H1 (cell line): ENCODE data around the gene MRPL1. TPM values are rescaled to one million over a fixed set of nuclear protein-coding genes. Genes with fewer than 3 reads are reported as not detected.

Experiments used
- CTCF ChIA-PET: fragments of 300-600 bp; sonication (Branson Sonifier 250); formaldehyde crosslinking; loops from one replicate; lab custom pipeline; 2021; ENCODE audit not compliant: partially characterized antibody; lab: Charles Lee
- POLR2A ChIA-PET: fragments of 300-600 bp; sonication (Branson Sonifier 250); formaldehyde crosslinking; loops from one replicate; lab custom pipeline; 2021; ENCODE audit warnings: inconsistent platforms; ENCODE audit not compliant: partially characterized antibody; lab: Charles Lee
- DNase-seq, 2 experiments: peaks; one replicate each; pipeline versions ENCODE4 v3.0.0 to v3.0.0-alpha.2; 2010 to 2022; ENCODE audit warnings: low spot score in 2 of 2, low read depth in 1 of 2, mixed read lengths in 1 of 2
- FAIRE-seq: peaks from 2 replicates; lab custom pipeline; 2011; peaks lifted over from hg19 to GRCh38; lab: Jason Lieb, UNC
- H2AFZ ChIP-seq: 2 replicates; pipeline ENCODE4 v1.8.1; 2012; ENCODE audit warnings: low read length, inconsistent platforms
- H2AK5ac ChIP-seq: 2 replicates; pipeline ENCODE4 v1.6.1; 2013; ENCODE audit warnings: low read depth, low read length
- H2BK120ac ChIP-seq: replicated peaks from 2 replicates; pipeline ENCODE3; 2013; ENCODE audit warnings: low read depth, low read length, inconsistent platforms
- H2BK12ac ChIP-seq: 2 replicates; pipeline ENCODE4 v1.6.1; 2013; ENCODE audit warnings: low read depth, low read length
- H2BK15ac ChIP-seq: 2 replicates; pipeline ENCODE4 v1.6.1; 2013; ENCODE audit warnings: low read length
- H2BK20ac ChIP-seq: 2 replicates; pipeline ENCODE4 v1.6.1; 2013; ENCODE audit warnings: low read length
- H2BK5ac ChIP-seq: 2 replicates; pipeline ENCODE4 v1.6.1; 2013; ENCODE audit warnings: low read depth, low read length
- H3K14ac ChIP-seq: 2 replicates; pipeline ENCODE4 v1.6.1; 2013; ENCODE audit warnings: inconsistent platforms; ENCODE audit not compliant: insufficient read length
- H3K18ac ChIP-seq: 2 replicates; pipeline ENCODE4 v1.6.1; 2013; ENCODE audit warnings: low read length; ENCODE audit errors: extremely low read depth
- H3K23ac ChIP-seq: 2 replicates; pipeline ENCODE4 v1.6.1; 2013; ENCODE audit warnings: inconsistent platforms; ENCODE audit not compliant: insufficient read length
- H3K23me2 ChIP-seq: 2 replicates; pipeline ENCODE4 v1.6.1; 2013; ENCODE audit warnings: low read depth, low read length
- H3K27ac ChIP-seq: 2 replicates; pipeline ENCODE4 v1.6.1; 2011; ENCODE audit warnings: low read depth, low read length, inconsistent platforms
- H3K27me3 ChIP-seq, 4 experiments: replicated peaks in 1 of 4; 1 replicate in 1 of 4; 2 replicates in 3 of 4; pipeline versions ENCODE4 v1.6.1 to v1.8.1; 2011 to 2013; ENCODE audit warnings: low read length in 3 of 4, mild to moderate bottlenecking in 3 of 4, inconsistent platforms in 2 of 4, mixed read lengths in 2 of 4, moderate library complexity in 1 of 4; ENCODE audit not compliant: control insufficient read depth in 3 of 4, insufficient read depth in 3 of 4; ENCODE audit errors: extremely low read depth in 1 of 4
- H3K36me3 ChIP-seq, 4 experiments: 2 replicates each; pipeline versions ENCODE4 v1.6.1 to v1.8.1; 2011 to 2013; ENCODE audit warnings: mild to moderate bottlenecking in 4 of 4, low read length in 3 of 4, moderate library complexity in 2 of 4, control low read depth in 1 of 4, inconsistent platforms in 1 of 4; ENCODE audit not compliant: insufficient read depth in 4 of 4, control insufficient read depth in 2 of 4
- H3K4ac ChIP-seq: replicated peaks from 2 replicates; pipeline ENCODE3; 2013; ENCODE audit warnings: low read length, low read depth, mixed read lengths, inconsistent platforms; ENCODE audit not compliant: insufficient read length
- H3K4me1 ChIP-seq, 4 experiments: replicated peaks in 1 of 4; 1 replicate in 1 of 4; 2 replicates in 3 of 4; pipeline versions ENCODE4 v1.6.1 to v1.8.1; 2011 to 2013; ENCODE audit warnings: low read length in 3 of 4, inconsistent platforms in 2 of 4, mixed read lengths in 1 of 4; ENCODE audit not compliant: insufficient read depth in 4 of 4, control insufficient read depth in 3 of 4
- H3K4me2 ChIP-seq, 2 experiments: 2 replicates each; pipeline versions ENCODE4 v1.6.1 to v1.8.1; 2011 to 2013; ENCODE audit warnings: low read depth in 2 of 2, low read length in 2 of 2, control low read depth in 1 of 2, inconsistent platforms in 1 of 2, mild to moderate bottlenecking in 1 of 2; ENCODE audit not compliant: insufficient read depth in 1 of 2
- H3K4me3 ChIP-seq, 4 experiments: fragments of 200-600, 300-600 bp in 1 of 4; sonication (generic), shearing (Covaris generic), sonication (Bioruptor Twin) in 1 of 4; 2 replicates each; pipeline versions ENCODE4 v1.5.1 to v1.8.1; 2011 to 2016; ENCODE audit warnings: low read length in 4 of 4, low read depth in 3 of 4, control low read depth in 2 of 4, inconsistent platforms in 2 of 4, mild to moderate bottlenecking in 2 of 4, mixed read lengths in 1 of 4, moderate library complexity in 1 of 4; ENCODE audit not compliant: insufficient read depth in 2 of 4; ENCODE audit errors: extremely low read depth in 1 of 4
- H3K56ac ChIP-seq: replicated peaks from 2 replicates; pipeline ENCODE3; 2013; ENCODE audit warnings: low read depth, mild to moderate bottlenecking, mixed read lengths, low read length, inconsistent platforms; ENCODE audit not compliant: insufficient read length
- H3K79me1 ChIP-seq: 2 replicates; pipeline ENCODE4 v1.6.1; 2013; ENCODE audit warnings: low read depth, low read length, control low read depth
- H3K79me2 ChIP-seq, 2 experiments: 2 replicates each; pipeline versions ENCODE4 v1.6.1 to v1.8.1; 2012 to 2013; ENCODE audit warnings: low read length in 2 of 2, mild to moderate bottlenecking in 2 of 2, inconsistent platforms in 1 of 2; ENCODE audit not compliant: insufficient read depth in 2 of 2, control insufficient read depth in 1 of 2
- H3K9ac ChIP-seq, 4 experiments: replicated peaks in 1 of 4; 1 replicate in 1 of 4; 2 replicates in 3 of 4; pipeline versions ENCODE4 v1.6.1 to v1.8.1; 2011 to 2013; ENCODE audit warnings: low read depth in 3 of 4, low read length in 3 of 4, control low read depth in 2 of 4, mild to moderate bottlenecking in 2 of 4, moderate library complexity in 2 of 4, inconsistent platforms in 1 of 4; ENCODE audit errors: extremely low read depth in 1 of 4
- H3K9me3 ChIP-seq, 2 experiments: 2 replicates each; pipeline versions ENCODE4 v1.6.1 to v1.8.1; 2012 to 2013; ENCODE audit warnings: mild to moderate bottlenecking in 2 of 2, moderate library complexity in 2 of 2, control low read depth in 1 of 2, inconsistent platforms in 1 of 2, low read depth in 1 of 2, low read length in 1 of 2, mixed read lengths in 1 of 2; ENCODE audit not compliant: insufficient read depth in 2 of 2
- H4K20me1 ChIP-seq, 2 experiments: replicated peaks in 1 of 2; 2 replicates each; pipeline versions ENCODE3 to v1.8.1; 2011 to 2013; ENCODE audit warnings: inconsistent platforms in 2 of 2, low read length in 2 of 2, mild to moderate bottlenecking in 1 of 2; ENCODE audit not compliant: insufficient read depth in 2 of 2, control insufficient read depth in 1 of 2
- H4K5ac ChIP-seq: 2 replicates; pipeline ENCODE4 v1.6.1; 2013; ENCODE audit warnings: low read length, low read depth, mixed read lengths, inconsistent platforms; ENCODE audit not compliant: insufficient read length
- H4K8ac ChIP-seq: 2 replicates; pipeline ENCODE4 v1.8.0; 2013; ENCODE audit warnings: mild to moderate bottlenecking, moderate library complexity, low read length, inconsistent platforms; ENCODE audit not compliant: insufficient read depth; ENCODE audit errors: extremely low read depth
- H4K91ac ChIP-seq: replicated peaks from 2 replicates; pipeline ENCODE3; 2013; ENCODE audit warnings: low read length, mixed read lengths, inconsistent platforms; ENCODE audit not compliant: insufficient read length
- BACH1 ChIP-seq: IDR thresholded peaks from 2 replicates; pipeline ENCODE4 v1.6.1; 2012; ENCODE audit warnings: low read length, improper control_type of control experiment
- CTBP2 ChIP-seq: IDR thresholded peaks from 2 replicates; pipeline ENCODE4 v1.7.0; 2011; ENCODE audit warnings: borderline replicate concordance, mild to moderate bottlenecking, moderate library complexity, mixed read lengths, low read length; ENCODE audit not compliant: insufficient read depth, insufficient read length
- EGR1 ChIP-seq: IDR thresholded peaks from 2 replicates; pipeline ENCODE4 v1.6.1; 2011; ENCODE audit warnings: low read depth, low read length, borderline replicate concordance
- JUN ChIP-seq: IDR thresholded peaks from 2 replicates; pipeline ENCODE4 v1.6.1; 2011; ENCODE audit warnings: low read depth, mild to moderate bottlenecking, improper control_type of control experiment, low read length
- KDM4A ChIP-seq: IDR thresholded peaks from one replicate; pipeline ENCODE4 v1.7.1; 2012; ENCODE audit warnings: low read depth, mild to moderate bottlenecking, moderate library complexity, low read length, inconsistent platforms; ENCODE audit not compliant: severe bottlenecking
- NANOG ChIP-seq: IDR thresholded peaks from 2 replicates; pipeline ENCODE4 v1.6.1; 2011; ENCODE audit warnings: low read length, low read depth, mild to moderate bottlenecking, inconsistent platforms; ENCODE audit not compliant: insufficient read depth, poor library complexity, severe bottlenecking
- POLR2A ChIP-seq, 2 experiments: IDR thresholded peaks; 1 replicate in 1 of 2; 2 replicates in 1 of 2; pipeline ENCODE4 v1.6.1; 2011; ENCODE audit warnings: low read depth in 2 of 2, low read length in 2 of 2, mild to moderate bottlenecking in 2 of 2; ENCODE audit errors: control extremely low read depth in 1 of 2
- TAF1 ChIP-seq: IDR thresholded peaks from 2 replicates; pipeline ENCODE4 v1.6.1; 2011; ENCODE audit warnings: mild to moderate bottlenecking, low read depth, low read length
- WGBS, 2 experiments: shearing (Covaris generic) in 1 of 2; methylation state at CpG; one replicate each; pipeline versions ENCODE4 v1.1.6 to v1.1.7; 2013 to 2015; ENCODE audit warnings: low lambda C conversion rate in 2 of 2, mixed read lengths in 2 of 2, inconsistent platforms in 1 of 2, low coverage in 1 of 2, missing lambda C conversion rate in 1 of 2; ENCODE audit not compliant: insufficient replicate concordance in 2 of 2, insufficient coverage in 1 of 2, insufficient read length in 1 of 2; ENCODE audit errors: extremely low coverage in 1 of 2, missing lambda C conversion rate in 1 of 2; 5-methylcytosine and 5-hydroxymethylcytosine counted together
- polyA plus RNA-seq, 7 experiments: library from polyadenylated mRNA; depleted of rRNA in 3 of 7; stranded (reverse) in 5 of 7; unstranded in 2 of 7; fragments of >200 nt in 5 of 7; fragments of 200-250 nt in 2 of 7; gene quantifications; 1 replicate in 5 of 7; 2 replicates in 1 of 7; 4 replicates in 1 of 7; pipeline versions ENCODE4 v1.2.1 to v1.2.3, GENCODE V29; 2011 to 2013; ENCODE audit warnings: missing spikeins in 2 of 7, mixed read lengths in 2 of 7
- total RNA-seq: library from RNA; stranded (reverse); fragmentation: NEBNext Ultra II Directional; extraction: Animal tissue kit (Norgen Biotek cat#: 25700); gene quantifications from 2 replicates; pipeline ENCODE4 v1.2.1, GENCODE V29; 2021

The MRPL1 gene
- total and polyA plus RNA-seq, 2 of the 8 experiments (the other 6 are each of a cell fraction or from before 2014, with no cell fraction given), result 9.6 to 37.0 TPM

DNA sequence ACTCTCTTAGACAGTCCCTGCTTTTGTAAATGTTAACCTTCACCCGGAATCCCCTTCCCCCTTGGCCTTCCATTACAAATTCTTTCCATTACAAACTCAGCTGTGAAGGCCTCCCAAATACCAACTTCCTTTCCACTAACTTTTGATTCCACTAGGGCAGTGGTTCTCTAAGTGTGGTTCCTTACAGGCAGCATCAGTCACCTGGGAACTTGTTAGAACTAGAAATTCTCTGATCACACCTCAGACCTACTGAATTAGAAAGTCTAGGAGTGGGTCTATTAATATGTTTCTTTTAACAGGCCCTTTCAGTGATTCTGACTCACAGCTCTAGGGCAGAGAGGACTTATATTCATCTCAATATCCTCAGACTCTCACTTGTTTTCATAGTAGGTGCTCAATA is 19.0 kb upstream of the MRPL1 start:
- Histone ChIP-seq H2BK20ac (no peak overlapping the region), H3K79me2 (no peaks in the 10 kb centered on the region), H3K27me3 (no peaks in the 10 kb centered on the region), H3K9ac (no peak overlapping the region), H3K18ac (no peak overlapping the region), H2BK12ac (no peak overlapping the region), H3K27ac (no peak overlapping the region), H3K23me2 (no peaks in the 10 kb centered on the region), H3K36me3 (no peaks in the 10 kb centered on the region), H3K56ac (no peak overlapping the region), H2AFZ (peak overlapping the region; percentile 45; the same call in 1 of the 2 replicates), H3K9me3 (no peaks in the 10 kb centered on the region), H2BK5ac (no peak overlapping the region), H4K8ac (no peak overlapping the region), H3K4me2 (no peak overlapping the region), H3K79me1 (no peaks in the 10 kb centered on the region), H2BK15ac (no peak overlapping the region), H3K4me1 (peaks cover 0 to 3% (median 1%) of the 10 kb centered on the region in 4 experiments; a peak in 1 of 7 replicates), H2BK120ac (no peak overlapping the region), H3K23ac (no peak overlapping the region), H4K5ac (no peak overlapping the region), H3K14ac (no peak overlapping the region), H2AK5ac (no peak overlapping the region), H4K91ac (no peak overlapping the region), H3K4ac (no peak overlapping the region), H3K4me3 (no peak overlapping the region), H4K20me1 (no peaks in the 10 kb centered on the region)
- CTCF ChIA-PET, result no interaction called here
- DNase-seq, result no peak
- no peak for FAIRE-seq
- no peak for TF ChIP-seq NANOG
- TF ChIP-seq EGR1, result no peak
- TF ChIP-seq JUN, result no peak
- TF ChIP-seq CTBP2, result no peak
- TF ChIP-seq TAF1, result no peak
- TF ChIP-seq KDM4A, result no peak
- no peak for TF ChIP-seq POLR2A (IDR thresholded peaks at IDR 0.05; ENCODE audit: control extremely low read depth in 1 of 2, low read depth in 2 of 2, low read length in 2 of 2)
- TF ChIP-seq BACH1, result no peak
- POLR2A ChIA-PET, result interaction anchor here (0.8 kb wide), 1 partner anchor 19 kb away, joined by 5 read pairs; the partner anchor contains the start of gene MRPL1
- WGBS, 2 experiments, result 77% methylated on average over 1 of the region's 1 CpG; no CpG with 5 or more reads in 1 of the 2 experiments
